ENCODE data around the gene CCDC158. TPM values are rescaled to one million over a fixed set of nuclear protein-coding genes. Genes with fewer than 3 reads are reported as not detected.
A peak's percentile ranks its signal among the peaks of the same experiment; 100 is the strongest.
"Not testable (repeated sequence)": the region's sequence is repeated elsewhere in the genome, so short reads cannot be mapped to it uniquely, and the experiment has no call there.

The CCDC158 gene
- total RNA-seq, 1 donor from 2014 or later = 1.1 TPM

DNA sequence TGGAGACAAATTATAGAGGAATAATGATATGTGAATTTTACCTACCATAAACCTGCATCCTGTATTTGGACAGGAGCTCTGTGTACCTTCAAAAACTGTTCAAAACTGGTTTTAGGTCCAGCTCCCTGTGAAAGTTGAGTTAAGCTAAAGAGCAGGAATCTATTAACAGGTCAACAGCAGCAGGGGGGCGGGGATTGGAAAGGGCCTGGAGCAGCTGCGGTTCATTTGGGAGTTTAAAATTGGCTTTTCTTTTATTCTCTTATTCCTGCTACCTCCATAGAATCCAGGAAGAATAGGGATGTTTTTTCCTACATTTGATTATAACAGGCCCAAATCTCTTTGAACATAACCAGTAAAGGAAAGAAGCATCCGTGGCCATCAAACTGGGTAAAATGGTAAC lies 37.9 kb upstream of the CCDC158 start:
- intact Hi-C loops (cut with DNase I) = no loop called here
- Histone ChIP-seq H3K4me1 (peaks cover 0 to 6% of the 10 kb centered on the region in 2 donors), H3K27ac (peak overlapping the region; percentile 4 to 57), H3K36me3 (no peaks in the 10 kb centered on the region), H3K9me3 (peaks cover 0 to 10% of the 10 kb centered on the region in 2 donors), H3K4me3 (no peak overlapping the region), H3K27me3 (no peaks in the 10 kb centered on the region)
- TF ChIP-seq, protein P1, sequence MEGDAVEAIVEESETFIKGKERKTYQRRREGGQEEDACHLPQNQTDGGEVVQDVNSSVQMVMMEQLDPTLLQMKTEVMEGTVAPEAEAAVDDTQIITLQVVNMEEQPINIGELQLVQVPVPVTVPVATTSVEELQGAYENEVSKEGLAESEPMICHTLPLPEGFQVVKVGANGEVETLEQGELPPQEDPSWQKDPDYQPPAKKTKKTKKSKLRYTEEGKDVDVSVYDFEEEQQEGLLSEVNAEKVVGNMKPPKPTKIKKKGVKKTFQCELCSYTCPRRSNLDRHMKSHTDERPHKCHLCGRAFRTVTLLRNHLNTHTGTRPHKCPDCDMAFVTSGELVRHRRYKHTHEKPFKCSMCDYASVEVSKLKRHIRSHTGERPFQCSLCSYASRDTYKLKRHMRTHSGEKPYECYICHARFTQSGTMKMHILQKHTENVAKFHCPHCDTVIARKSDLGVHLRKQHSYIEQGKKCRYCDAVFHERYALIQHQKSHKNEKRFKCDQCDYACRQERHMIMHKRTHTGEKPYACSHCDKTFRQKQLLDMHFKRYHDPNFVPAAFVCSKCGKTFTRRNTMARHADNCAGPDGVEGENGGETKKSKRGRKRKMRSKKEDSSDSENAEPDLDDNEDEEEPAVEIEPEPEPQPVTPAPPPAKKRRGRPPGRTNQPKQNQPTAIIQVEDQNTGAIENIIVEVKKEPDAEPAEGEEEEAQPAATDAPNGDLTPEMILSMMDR (IDR thresholded peaks at IDR 0.05) = no peak
- DNase-seq (ENCODE audit: low spot score in 2 of 2) = no peak

DNA sequence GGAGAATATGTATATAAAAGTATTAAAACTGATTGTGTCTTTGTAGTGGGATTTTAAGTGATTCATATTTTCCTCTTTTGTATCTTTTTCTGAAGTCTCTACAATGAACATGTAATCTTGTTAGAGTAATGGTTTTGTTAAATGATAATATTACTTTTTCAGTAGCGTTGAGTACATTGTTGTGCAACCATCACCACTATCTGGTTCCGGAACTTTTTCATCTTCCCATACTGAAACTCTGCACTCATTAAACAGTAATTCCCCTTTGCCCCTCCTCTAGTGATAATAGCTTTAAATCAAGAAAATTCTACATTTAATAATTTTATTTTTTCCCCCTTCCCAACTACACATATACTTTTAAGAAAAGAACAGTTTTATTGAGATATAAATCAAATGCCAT lies 37.4 kb upstream of the CCDC158 start:
- Histone ChIP-seq H3K9me3 (peaks cover 0 to 5% of the 10 kb centered on the region in 2 donors), H3K4me3 (no peak overlapping the region), H3K36me3 (no peaks in the 10 kb centered on the region), H3K4me1 (peaks cover 0 to 6% of the 10 kb centered on the region in 2 donors), H3K27me3 (no peaks in the 10 kb centered on the region), H3K27ac (no peak overlapping the region)
- DNase-seq (ENCODE audit: low spot score in 2 of 2) = no peak
- intact Hi-C loops (cut with DNase I) = no loop called here
- TF ChIP-seq, protein P1 (IDR thresholded peaks at IDR 0.05) = no peak

DNA sequence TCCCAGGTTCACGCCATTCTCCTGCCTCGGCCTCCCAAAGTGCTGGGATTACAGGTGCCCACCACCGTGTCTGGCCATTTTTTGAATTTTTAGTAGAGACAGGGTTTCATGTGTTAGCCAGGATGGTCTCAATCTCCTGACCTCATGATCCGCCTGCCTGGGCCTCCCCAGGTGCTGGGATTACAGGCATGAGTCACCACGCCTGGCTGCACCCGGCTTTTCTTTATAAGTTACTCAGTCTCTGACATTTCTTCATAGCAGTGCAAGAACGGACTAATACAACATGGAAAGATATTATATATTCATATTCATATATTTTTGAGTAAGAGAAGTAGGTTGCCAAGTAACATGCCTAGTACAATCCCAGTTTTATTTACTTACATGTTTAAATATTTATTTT lies 36.9 kb upstream of the CCDC158 start:
- intact Hi-C loops (cut with DNase I) = no loop called here
- peaks cover 0 to 1% of the 10 kb centered on the region in 2 donors for H3K9me3 ChIP-seq
- no peaks in the 10 kb centered on the region for H3K27me3 ChIP-seq
- H3K27ac ChIP-seq = no peak overlapping the region
- H3K4me3 ChIP-seq = no peak overlapping the region
- no peaks in the 10 kb centered on the region for H3K36me3 ChIP-seq
- no peak for DNase-seq (ENCODE audit: low spot score in 2 of 2)
- TF ChIP-seq, protein P1 (IDR thresholded peaks at IDR 0.05) = no peak
- peaks cover 0 to 6% of the 10 kb centered on the region in 2 donors for H3K4me1 ChIP-seq

DNA sequence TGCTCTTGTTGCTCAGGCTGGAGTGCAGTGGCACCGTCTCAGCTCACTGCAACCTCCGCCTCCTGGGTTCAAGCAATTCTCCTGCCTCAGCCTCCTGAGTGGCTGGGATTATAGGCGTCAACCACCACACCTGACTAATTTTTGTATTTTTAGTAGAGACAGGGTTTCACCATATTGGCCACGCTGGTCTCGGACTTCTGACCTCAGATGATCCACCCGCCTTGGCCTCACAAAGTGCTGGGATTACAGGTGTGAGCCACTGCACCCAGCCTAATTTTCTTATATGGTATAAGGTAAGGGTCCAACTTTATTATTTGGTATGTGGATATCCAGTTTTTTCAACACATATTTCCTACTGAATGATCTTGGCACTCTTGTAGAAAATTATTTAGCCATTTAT lies 33.1 kb upstream of the CCDC158 start:
- intact Hi-C loops (cut with DNase I); H3K27me3 ChIP-seq; DNase-seq (ENCODE audit: low spot score in 2 of 2); H3K27ac ChIP-seq; H3K36me3 ChIP-seq; H3K4me1 ChIP-seq; H3K4me3 ChIP-seq; H3K9me3 ChIP-seq: not testable (repeated sequence)

DNA sequence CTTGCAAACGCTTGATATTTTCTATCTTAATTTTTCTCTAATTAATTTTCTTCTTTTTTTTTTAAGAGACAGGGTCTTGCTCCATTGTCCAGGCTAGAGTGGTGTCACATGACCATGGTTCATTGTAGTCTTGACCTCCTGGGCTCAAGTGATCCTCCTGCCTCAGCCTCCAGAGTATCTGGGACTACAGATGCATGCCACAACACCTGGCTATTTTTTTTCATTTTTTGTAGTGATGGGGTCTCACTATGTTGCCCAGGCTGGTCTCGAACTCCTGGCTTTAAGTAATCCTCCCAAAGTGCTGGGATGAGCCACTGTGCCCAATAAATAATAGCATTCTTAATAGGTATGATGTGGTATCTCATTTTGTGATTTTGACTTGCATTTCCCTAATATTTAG lies 32.3 kb upstream of the CCDC158 start:
- Histone ChIP-seq H3K27me3 (no peaks in the 10 kb centered on the region), H3K4me1 (peaks cover 0 to 2% of the 10 kb centered on the region in 2 donors), H3K27ac (no peak overlapping the region), H3K36me3 (no peaks in the 10 kb centered on the region), H3K9me3 (no peaks in the 10 kb centered on the region), H3K4me3 (no peak overlapping the region)
- no peak for DNase-seq (ENCODE audit: low spot score in 2 of 2)
- TF ChIP-seq, protein P1 (IDR thresholded peaks at IDR 0.05) = no peak
- intact Hi-C loops (cut with DNase I) = no loop called here

DNA sequence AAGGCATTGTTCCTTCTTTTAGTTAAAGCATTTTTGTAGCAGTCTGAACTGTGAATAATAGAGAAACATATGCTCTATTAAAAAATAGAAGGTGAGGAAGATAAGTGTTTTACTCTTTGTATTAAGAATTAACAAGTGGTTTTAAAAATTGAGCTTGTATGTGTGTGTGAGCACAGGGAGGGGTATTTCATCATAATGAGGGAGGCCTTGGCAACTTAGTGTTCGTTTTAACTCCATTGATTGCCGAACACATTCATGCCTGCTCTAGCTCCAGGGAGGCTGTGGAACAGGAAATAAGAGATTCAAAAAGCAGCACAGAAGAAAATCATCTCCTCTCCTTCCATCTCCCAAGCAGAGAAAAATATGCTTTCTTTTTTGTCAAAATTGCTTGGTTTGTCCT lies 28.9 kb upstream of the CCDC158 start:
- TF ChIP-seq, protein P1 (IDR thresholded peaks at IDR 0.05) = no peak
- no peak for DNase-seq (ENCODE audit: low spot score in 2 of 2)
- intact Hi-C loops (cut with DNase I) = no loop called here
- Histone ChIP-seq H3K27me3 (no peaks in the 10 kb centered on the region), H3K4me1 (peaks cover 2 to 3% of the 10 kb centered on the region in 2 donors), H3K36me3 (no peaks in the 10 kb centered on the region), H3K4me3 (no peak overlapping the region), H3K27ac (no peak overlapping the region), H3K9me3 (no peaks in the 10 kb centered on the region)
